SK-N-SH (cell line): Measurements from ENCODE around the gene AWAT1.

Source experiments
- CHD2 ChIP-seq: fragments of 150-350 bp; IDR thresholded peaks from 2 replicates; pipeline ENCODE4 v1.6.1; 2018; ENCODE audit warnings: low read length; ENCODE audit not compliant: partially characterized antibody
- POLR2AphosphoS5 ChIP-seq: IDR thresholded peaks from 2 replicates; pipeline ENCODE4 v1.6.1; 2012; ENCODE audit warnings: low read depth, low read length
- TAF1 ChIP-seq: IDR thresholded peaks from 2 replicates; pipeline ENCODE4 v1.6.1; 2012; ENCODE audit warnings: low read depth, mild to moderate bottlenecking, low read length, moderate library complexity, borderline replicate concordance
- YY1 ChIP-seq: IDR thresholded peaks from 2 replicates; pipeline ENCODE4 v1.4.0; 2012; ENCODE audit warnings: low read depth, mild to moderate bottlenecking

GRCh38 chrX:70262952-70263567 is 28.6 kb downstream of the AWAT1 start:
- TF ChIP-seq POLR2AphosphoS5, result no peak
- no peak for TF ChIP-seq CHD2
- no peak for TF ChIP-seq YY1
- TF ChIP-seq TAF1, result no peak
